IgD-negative memory B cell (primary cell): ENCODE results near the gene HES7. TPM values are rescaled to one million over a fixed set of nuclear protein-coding genes. Genes with fewer than 3 reads are reported as not detected.
A peak's percentile ranks its signal among the peaks of the same experiment; 100 is the strongest.

ENCODE experiments used
- H3K27ac Mint-ChIP-seq, 3 donors: one replicate each; pipeline ENCODE4 v1.8.0; 2020 to 2022; ENCODE audit warnings: mild to moderate bottlenecking in 3 of 3, mixed read lengths in 3 of 3, moderate library complexity in 1 of 3
- H3K27me3 Mint-ChIP-seq: one replicate; pipeline ENCODE4 v1.8.0; 2021; ENCODE audit warnings: mixed read lengths
- H3K36me3 Mint-ChIP-seq: one replicate; pipeline ENCODE4 v1.8.0; 2020; ENCODE audit warnings: mild to moderate bottlenecking, mixed read lengths
- H3K4me1 Mint-ChIP-seq, 3 donors: one replicate each; pipeline ENCODE4 v1.8.0; 2020 to 2022; ENCODE audit warnings: mixed read lengths in 3 of 3, mild to moderate bottlenecking in 1 of 3
- H3K4me3 Mint-ChIP-seq, 4 donors: one replicate each; pipeline ENCODE4 v1.8.0; 2020 to 2022; ENCODE audit warnings: mild to moderate bottlenecking in 4 of 4, mixed read lengths in 4 of 4, moderate library complexity in 3 of 4
- H3K9me3 Mint-ChIP-seq, 3 donors: one replicate each; pipeline ENCODE4 v1.8.0; 2020 to 2021; ENCODE audit warnings: mixed read lengths in 3 of 3, mild to moderate bottlenecking in 1 of 3
- polyA plus RNA-seq: library from polyadenylated mRNA; unstranded; fragments of 300-500 nt; fragmentation: Illumina TruSeq; gene quantifications from one replicate; pipeline ENCODE4 v1.2.3, GENCODE V29; 2021

HES7 gene
- polyA plus RNA-seq, 1 donor from 2014 or later, result not detected

DNA sequence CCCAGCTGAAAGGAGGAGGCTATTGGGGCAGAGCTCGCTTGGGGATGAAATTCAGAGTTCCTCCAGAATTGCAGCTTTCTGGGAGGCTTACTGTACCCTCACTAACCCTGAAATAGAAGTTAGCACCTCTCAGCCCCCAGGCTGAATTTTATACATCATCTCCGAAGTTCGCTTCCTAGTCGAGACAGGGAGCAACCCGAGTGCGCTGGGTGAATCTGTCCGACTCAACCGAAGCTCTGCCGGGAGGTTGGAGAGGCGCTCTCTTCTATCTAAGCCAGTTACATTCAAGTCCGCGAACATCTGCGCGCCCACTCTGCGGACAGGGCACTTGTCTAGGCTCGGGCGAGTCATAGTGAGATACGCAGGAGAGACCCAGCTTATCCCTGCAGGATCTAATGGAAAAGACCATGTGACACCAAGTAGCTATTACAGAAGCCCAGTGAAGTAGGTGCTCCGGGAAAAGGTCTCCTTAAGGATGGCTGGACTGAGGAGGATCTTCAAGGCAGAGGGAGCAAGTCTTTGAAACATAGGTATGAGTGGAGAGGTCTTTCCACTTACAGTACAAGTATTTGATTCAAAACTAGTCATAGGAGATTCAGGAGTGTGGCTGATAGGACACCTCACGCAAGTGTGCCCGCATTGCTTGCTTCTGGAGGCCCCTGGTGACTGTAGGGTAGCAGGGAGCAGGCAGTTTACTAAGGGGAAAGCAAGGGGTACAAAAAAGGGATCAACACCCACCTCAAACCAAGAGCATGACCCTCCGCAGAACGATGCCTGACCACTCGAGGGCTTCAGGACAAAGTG lies 646 bp upstream of the HES7 start:
- peaks cover 0 to under 1% (median 0%) of the 10 kb centered on the region in 3 donors for H3K9me3 Mint-ChIP-seq
- H3K27ac Mint-ChIP-seq, result peak overlapping the region; percentile 89 to 99 (median 97)
- H3K4me1 Mint-ChIP-seq, result peaks cover 40 to 46% (median 45%) of the 10 kb centered on the region in 3 donors
- H3K36me3 Mint-ChIP-seq, result no peaks in the 10 kb centered on the region
- H3K27me3 Mint-ChIP-seq, result peaks cover 38% of the 10 kb centered on the region
- peak overlapping the region; percentile 92 to 98 (median 93) for H3K4me3 Mint-ChIP-seq

DNA sequence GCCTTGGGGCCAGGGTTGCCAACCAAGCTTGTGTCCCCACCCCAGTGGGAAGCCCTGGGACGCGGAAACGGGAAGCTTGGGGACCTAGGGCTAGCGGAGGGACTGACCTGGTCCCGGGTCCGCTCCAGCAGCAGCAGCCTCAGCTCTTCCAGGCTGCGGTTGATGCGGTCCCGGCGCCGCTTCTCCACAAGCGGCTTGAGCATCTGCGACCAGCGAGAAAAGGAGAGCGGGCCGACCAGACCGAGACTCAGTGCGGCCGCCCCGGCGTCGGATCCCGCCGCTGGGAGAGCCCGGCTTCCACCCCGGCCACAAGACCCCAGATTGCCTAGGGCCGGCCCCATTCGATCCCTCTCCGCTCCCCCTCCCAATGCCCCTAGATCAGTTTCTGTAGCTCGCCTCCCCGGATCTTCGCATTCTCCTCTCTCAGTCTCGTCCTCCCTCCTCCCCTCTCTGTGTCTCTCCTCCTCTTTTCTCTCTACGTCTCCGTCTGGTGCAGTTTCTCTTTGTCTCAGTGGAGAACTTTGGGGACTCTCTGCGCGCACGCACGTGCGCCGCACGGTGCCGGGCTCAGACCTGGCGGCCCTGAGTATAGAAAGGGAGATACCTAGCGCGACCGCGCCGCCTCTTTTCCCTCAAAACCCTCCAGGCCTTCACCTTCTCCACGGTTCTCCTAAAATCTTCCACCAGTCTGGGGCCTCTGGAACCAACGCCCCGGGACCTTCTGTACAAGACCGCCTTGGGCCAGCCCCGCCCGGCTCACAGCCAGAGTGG lies 797 bp downstream of the HES7 start:
- Mint-ChIP-seq H3K27me3 (peaks cover 43% of the 10 kb centered on the region), H3K4me3 (peak overlapping the region; percentile 92 to 98 (median 93)), H3K36me3 (peaks cover 2% of the 10 kb centered on the region), H3K27ac (peak overlapping the region; percentile 29 to 90 (median 89)), H3K9me3 (peaks cover 0 to 5% (median 0%) of the 10 kb centered on the region in 3 donors), H3K4me1 (peaks cover 51 to 57% (median 54%) of the 10 kb centered on the region in 3 donors)

DNA sequence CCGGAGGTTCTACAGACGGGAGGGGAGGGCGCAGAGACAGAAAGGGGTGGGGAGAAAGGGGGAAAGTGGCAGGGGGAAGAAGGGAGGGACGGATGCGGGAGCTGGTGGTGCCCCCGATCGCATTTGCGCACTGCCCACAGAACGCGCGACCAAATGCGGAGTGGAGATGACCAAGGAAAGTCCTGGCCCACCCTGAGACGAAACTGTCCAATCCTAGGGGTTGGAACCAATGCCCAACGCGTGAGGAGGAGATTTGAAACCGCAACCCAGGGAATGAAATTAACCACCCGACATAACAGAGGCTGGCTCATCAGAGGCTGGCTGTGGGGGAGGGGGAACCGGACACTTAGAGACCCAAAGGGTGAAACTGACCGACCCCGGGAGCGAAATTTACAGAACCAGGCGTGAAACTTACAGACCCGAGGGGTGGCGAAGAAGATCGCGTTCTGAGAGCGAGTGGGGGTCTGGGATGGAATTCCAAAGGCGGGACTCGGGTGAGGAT lies 1.4 kb downstream of the HES7 start:
- peaks cover 0 to 5% (median 0%) of the 10 kb centered on the region in 3 donors for H3K9me3 Mint-ChIP-seq
- peak overlapping the region in 2 of 3 donors; percentile 73 to 89 for H3K27ac Mint-ChIP-seq
- H3K27me3 Mint-ChIP-seq, result peaks cover 46% of the 10 kb centered on the region
- peaks cover 2% of the 10 kb centered on the region for H3K36me3 Mint-ChIP-seq
- H3K4me1 Mint-ChIP-seq, result peaks cover 54 to 59% (median 57%) of the 10 kb centered on the region in 3 donors
- H3K4me3 Mint-ChIP-seq, result peak overlapping the region; percentile 92 to 98 (median 93)

DNA sequence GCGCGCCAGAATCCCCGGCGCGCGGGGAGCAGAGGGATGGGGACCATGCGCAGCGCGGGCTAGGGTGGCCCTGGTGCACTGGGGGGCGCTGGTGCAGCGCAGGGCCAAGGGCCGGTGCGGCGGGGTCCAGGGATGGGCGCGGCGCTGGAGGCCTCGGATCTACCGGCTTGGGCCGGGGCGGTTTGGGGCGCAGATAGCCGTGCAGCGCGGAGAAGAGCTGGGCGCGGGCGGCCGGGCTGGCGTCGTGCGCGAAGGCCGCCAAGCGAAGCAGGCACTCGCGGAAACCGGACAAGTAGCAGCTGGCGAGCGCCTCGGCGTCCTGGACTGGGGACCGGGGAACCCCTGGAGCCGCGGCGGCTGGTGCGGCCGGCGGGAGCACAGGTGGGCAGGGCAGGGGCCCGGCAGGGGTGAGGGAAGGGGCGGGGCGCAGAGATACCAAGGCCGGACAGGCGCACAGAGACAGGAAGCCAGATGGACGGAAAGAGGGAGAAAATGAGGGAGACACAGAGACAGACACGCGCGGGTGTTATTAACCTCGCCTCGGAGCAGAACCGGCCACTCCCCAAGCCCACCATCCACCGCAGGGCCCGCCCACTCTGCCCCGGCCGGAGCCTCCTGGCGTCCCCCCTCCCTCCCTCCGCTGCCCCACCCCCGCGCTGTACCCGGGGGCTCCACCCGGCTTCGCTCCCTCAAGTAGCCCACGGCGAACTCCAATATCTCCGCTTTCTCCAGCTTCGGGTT lies 2.1 kb downstream of the HES7 start:
- Mint-ChIP-seq H3K27ac (peak overlapping the region in 1 of 3 donors; percentile 100), H3K27me3 (peaks cover 41% of the 10 kb centered on the region), H3K9me3 (peaks cover 0 to 5% (median 0%) of the 10 kb centered on the region in 3 donors)

DNA sequence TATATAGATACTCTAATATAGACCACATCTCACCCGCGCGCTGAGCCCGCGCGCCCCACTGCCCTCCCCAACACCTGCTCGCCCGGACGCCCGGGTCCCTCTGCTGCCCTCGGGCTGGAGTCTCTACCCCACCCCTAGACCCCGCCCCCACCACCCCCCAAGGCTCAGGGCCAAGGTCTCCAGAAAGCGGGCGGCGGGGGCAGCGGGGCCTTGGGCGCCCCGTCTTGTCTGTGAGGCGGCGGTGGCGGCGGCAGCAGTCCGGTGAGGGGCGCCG lies 2.6 kb downstream of the HES7 start:
- H3K27me3 Mint-ChIP-seq, result peaks cover 43% of the 10 kb centered on the region
- H3K27ac Mint-ChIP-seq, result peak overlapping the region in 2 of 3 donors; percentile 100
- H3K4me3 Mint-ChIP-seq, result peak overlapping the region; percentile 92 to 100 (median 98)
- peaks cover 0 to 5% (median 0%) of the 10 kb centered on the region in 3 donors for H3K9me3 Mint-ChIP-seq
- H3K4me1 Mint-ChIP-seq, result peaks cover 46 to 53% (median 48%) of the 10 kb centered on the region in 3 donors
- H3K36me3 Mint-ChIP-seq, result peaks cover 2% of the 10 kb centered on the region

More for the DNA sequence above, 2.1 kb downstream of the HES7 start:
- H3K4me1 Mint-ChIP-seq, result peaks cover 49 to 56% (median 52%) of the 10 kb centered on the region in 3 donors
- H3K4me3 Mint-ChIP-seq, result peak overlapping the region; percentile 92 to 98 (median 93)
- H3K36me3 Mint-ChIP-seq, result peaks cover 2% of the 10 kb centered on the region

DNA sequence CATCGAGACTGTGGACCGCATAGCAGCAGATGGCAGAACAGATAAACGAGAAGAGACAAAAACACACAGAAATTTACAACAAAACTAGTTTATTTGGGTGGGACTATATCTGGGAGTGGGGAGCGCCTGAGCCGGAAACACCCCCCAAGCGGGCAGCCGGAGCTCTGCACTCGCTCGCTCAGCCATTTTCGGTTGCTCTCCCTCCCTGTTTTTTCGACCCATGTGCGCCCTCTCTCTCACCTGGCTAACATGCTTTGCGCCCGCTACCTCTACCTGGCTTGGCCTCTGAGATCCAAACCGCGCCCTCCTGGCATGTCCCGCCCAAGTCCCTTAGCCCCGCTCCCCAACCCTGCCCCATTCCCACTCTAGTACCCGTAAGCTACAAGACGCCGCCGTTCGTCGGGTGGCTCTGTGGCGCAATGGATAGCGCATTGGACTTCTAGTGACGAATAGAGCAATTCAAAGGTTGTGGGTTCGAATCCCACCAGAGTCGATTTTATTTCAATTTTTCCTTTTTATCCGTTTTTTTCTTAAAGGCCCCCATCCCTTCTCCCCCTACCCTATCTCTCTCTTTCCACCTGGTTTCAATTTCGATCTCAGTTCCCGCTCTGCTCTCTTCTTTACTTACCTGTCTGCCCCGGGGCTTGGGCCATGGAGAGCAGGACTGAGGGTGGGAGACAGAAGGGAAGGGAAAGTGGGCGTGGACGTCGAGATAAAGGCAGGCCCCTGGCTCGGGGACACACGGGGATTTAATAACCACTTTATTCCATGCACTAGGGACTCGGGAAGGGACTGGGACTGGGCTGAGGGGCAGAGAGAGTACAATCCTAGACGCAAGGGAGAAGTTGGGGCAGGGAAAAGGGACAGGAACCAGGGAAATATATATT lies 3.1 kb downstream of the HES7 start:
- Mint-ChIP-seq H3K4me1 (peaks cover 46 to 51% (median 47%) of the 10 kb centered on the region in 3 donors), H3K4me3 (peak overlapping the region; percentile 87 to 100 (median 98)), H3K27me3 (peaks cover 46% of the 10 kb centered on the region), H3K9me3 (peaks cover 0 to 5% (median 0%) of the 10 kb centered on the region in 3 donors), H3K36me3 (peaks cover 2% of the 10 kb centered on the region), H3K27ac (peak overlapping the region; percentile 100)

DNA sequence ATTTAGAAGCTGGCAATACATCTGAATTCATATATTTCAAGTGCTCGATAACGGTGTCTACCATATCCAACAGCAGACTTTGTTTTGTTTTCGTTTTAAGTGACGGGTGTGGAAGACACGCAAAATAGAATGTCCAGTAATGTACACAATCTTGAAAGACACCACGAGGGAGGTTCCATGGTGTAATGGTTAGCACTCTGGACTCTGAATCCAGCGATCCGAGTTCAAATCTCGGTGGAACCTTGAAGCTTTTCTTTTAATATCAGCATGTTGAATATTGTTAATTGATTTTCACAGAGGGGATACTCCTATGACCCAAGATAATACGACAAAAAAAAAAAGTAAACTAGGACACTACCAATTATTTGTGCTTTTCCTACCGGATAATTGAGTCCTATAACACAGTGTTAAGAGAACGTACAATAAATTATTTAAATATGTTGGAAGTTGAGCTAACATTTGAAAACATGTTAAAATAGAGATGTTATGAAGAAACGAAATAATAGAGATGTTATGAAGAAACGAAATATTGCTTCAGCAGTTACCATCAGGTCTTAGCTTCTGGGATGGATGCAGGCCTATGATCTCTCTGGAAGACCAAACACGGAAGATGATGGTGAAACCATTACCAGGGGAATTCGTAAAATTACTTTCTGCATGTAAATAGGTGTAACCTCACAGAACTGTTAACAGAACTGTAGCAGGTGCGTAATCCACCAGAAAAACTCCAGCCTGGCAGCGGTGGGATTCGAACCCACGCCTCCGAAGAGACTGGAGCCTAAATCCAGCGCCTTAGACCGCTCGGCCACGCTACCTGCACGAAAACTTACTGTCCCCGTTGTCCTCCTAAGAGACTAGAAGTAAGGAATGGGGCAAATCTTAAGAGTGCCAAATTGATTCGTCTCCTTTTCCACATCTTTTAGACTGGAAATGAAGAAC lies 4.1 kb downstream of the HES7 start:
- Mint-ChIP-seq H3K4me1 (peaks cover 40 to 47% (median 44%) of the 10 kb centered on the region in 3 donors), H3K27ac (peak overlapping the region; percentile 100), H3K4me3 (peak overlapping the region; percentile 87 to 100 (median 98)), H3K27me3 (peaks cover 52% of the 10 kb centered on the region), H3K9me3 (peaks cover 0 to 5% (median 0%) of the 10 kb centered on the region in 3 donors), H3K36me3 (peaks cover 2% of the 10 kb centered on the region)

DNA sequence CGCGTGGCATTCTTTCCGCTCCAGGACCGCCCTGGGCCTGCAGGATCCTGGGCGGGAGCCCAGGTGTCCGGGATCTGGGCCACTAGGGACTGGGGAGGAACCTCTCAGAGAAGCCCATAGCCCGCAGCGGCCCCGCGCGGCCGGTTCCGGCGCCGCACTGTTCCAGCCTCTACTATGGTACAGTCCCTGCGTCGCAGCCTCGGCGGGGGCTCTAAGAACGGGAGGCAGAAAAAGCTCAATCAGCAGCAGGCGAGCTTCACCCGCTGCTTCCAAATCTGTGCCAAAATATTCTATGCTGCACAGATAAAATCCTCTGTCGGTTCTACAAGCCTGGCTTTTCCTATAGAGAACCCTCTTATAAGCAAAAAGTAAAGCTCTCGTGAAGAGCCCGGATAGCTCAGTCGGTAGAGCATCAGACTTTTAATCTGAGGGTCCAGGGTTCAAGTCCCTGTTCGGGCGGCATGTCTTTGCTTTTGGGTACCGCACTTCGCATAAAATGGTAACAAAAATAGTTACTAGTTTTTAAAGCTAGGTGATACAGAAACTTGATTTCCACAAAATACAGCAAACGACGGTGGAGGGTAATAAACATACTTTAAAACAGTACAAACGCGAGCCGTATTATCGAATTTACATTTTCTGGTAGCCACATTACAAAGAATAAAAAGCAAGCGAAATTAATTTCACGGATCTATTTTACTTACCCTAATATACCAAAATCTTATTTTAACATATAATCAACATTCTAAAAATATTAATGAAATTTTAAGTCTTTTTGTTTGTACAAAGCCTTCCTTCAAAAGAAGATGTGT lies 4.9 kb downstream of the HES7 start:
- Mint-ChIP-seq H3K27me3 (peaks cover 48% of the 10 kb centered on the region), H3K27ac (peak overlapping the region; percentile 100), H3K9me3 (peaks cover 0 to 5% (median 0%) of the 10 kb centered on the region in 3 donors), H3K4me1 (peaks cover 34 to 41% (median 35%) of the 10 kb centered on the region in 3 donors), H3K4me3 (peak overlapping the region; percentile 87 to 100 (median 98)), H3K36me3 (peaks cover 2% of the 10 kb centered on the region)

DNA sequence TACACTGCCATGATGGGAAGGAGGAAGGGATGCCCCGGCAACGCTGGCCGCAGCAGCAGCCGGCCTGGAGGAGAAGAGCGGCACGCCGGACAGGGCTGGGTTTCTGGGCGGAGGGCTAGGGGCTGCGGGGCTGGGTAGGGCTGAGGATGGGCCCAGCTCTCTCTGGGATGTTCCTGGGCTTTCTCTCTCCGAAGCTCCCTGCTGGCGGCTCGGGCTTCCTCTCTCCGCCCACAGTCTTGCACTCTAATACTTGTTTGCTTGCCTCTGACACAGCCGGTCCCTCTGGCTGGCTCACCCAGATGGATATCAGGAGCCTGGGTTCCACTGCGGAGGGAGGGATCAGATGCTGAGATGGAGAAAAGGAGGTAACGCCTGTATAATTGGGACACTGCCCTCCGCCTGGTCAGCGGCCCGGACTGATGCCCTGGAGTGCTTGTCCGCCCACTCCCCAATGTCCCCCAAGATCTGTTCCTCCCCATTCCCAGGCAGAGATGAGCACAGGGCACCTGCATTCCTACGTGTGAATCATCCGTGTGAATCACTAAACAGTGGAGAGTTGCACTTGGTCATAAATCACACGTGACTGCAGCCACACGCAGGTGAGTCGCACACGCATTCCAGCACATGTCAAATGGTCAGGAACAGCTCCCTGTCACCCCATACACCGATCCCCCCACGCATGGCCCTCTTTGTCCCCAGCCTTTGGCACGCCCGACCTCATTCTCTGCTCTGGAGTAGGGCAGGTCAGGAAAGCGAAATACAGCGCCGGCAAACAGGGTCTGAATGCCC lies 5.7 kb downstream of the HES7 start, which contains the start of gene ALOXE3:
TSS of gene ALOXE3 (minus strand) at position 535 of the 789 bp plus-strand sequence. CDS start at position 11, 524 bp downstream.
- H3K4me1 Mint-ChIP-seq, result peaks cover 30 to 36% (median 30%) of the 10 kb centered on the region in 3 donors

DNA sequence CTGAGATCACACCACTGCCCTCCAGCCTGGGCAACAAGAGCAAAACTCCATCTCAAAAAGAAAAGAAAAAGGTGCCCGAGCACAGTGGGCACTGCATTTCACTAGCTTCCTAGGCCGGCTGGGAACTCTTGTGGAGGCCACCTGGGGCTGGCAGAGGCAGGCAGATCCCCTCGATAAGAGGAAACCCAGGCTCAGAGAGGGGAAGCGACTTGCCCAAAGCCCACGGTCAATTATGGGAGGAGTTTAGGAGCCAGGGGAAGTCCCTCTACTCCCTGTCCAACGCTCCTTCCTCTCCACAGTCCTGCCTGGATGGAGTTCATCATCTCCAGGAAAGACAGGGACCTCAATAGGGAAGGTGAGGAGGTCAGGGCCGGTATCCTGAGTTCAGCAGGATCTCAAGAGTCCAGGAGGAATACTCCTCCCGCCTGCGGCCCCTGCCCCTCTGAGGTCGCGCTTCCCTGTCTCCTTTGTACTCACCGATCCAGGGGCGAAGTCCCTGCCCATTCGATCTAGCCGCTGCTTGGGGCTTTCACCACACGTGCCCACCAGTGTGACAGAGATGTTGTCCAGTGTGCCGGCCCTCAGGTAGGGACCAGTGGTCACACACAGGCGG lies 6.4 kb downstream of the HES7 start:
- Mint-ChIP-seq H3K27ac (peak overlapping the region in 1 of 3 donors; percentile 100), H3K4me3 (peak overlapping the region; percentile 87 to 100 (median 98)), H3K4me1 (peaks cover 26 to 31% (median 28%) of the 10 kb centered on the region in 3 donors), H3K27me3 (peaks cover 44% of the 10 kb centered on the region), H3K9me3 (peaks cover 0 to 5% (median 0%) of the 10 kb centered on the region in 3 donors), H3K36me3 (peaks cover 4% of the 10 kb centered on the region)

More for the DNA sequence above, 5.7 kb downstream of the HES7 start, which contains the start of gene ALOXE3:
- peaks cover 46% of the 10 kb centered on the region for H3K27me3 Mint-ChIP-seq
- H3K4me3 Mint-ChIP-seq, result peak within 1 kb of the TSS; percentile 87 to 100 (median 98)
- H3K9me3 Mint-ChIP-seq, result peaks cover 0 to 5% (median 0%) of the 10 kb centered on the region in 3 donors
- H3K36me3 Mint-ChIP-seq, result peaks cover 4% of the 10 kb centered on the region
- H3K27ac Mint-ChIP-seq, result peak within 1 kb of the TSS; percentile 100

DNA sequence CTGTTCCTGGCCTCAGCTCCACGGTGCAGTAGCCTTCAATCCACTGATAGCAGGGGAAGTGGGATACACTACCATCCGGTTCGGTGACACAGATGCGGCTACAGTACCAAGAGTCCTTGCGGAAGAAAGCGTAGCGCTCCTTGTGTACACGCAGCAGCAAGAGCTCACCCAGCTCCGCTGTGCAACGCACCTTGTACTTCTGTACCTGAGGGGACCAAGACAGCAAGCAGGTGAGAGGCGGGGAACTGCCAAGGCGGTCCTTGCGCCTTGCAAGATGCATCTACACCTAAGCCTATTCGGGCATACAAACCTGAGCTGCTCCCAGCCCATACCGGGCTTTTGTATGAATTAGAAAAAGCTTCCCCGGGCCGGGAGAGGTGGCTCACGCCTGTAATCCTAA lies 7.1 kb downstream of the HES7 start:
- Mint-ChIP-seq H3K27ac (peak overlapping the region in 2 of 3 donors; percentile 36 to 100), H3K36me3 (peaks cover 4% of the 10 kb centered on the region), H3K4me1 (peaks cover 25 to 30% (median 28%) of the 10 kb centered on the region in 3 donors), H3K27me3 (peaks cover 45% of the 10 kb centered on the region), H3K9me3 (peaks cover 0 to 5% (median 0%) of the 10 kb centered on the region in 3 donors), H3K4me3 (peak overlapping the region in 2 of 4 donors; percentile 3 to 19)
